HG03571 (cell line): ENCODE results near the gene HIBADH.
"Not testable (repeated sequence)": the region's sequence is repeated elsewhere in the genome, so short reads cannot be mapped to it uniquely, and the experiment has no call there.

Source experiments
- ATAC-seq: cut with Tn5 transposase; IDR thresholded peaks from one replicate; pipeline ENCODE4 v1.9.1; 2021; ENCODE audit not compliant: unreplicated experiment

HIBADH gene

DNA sequence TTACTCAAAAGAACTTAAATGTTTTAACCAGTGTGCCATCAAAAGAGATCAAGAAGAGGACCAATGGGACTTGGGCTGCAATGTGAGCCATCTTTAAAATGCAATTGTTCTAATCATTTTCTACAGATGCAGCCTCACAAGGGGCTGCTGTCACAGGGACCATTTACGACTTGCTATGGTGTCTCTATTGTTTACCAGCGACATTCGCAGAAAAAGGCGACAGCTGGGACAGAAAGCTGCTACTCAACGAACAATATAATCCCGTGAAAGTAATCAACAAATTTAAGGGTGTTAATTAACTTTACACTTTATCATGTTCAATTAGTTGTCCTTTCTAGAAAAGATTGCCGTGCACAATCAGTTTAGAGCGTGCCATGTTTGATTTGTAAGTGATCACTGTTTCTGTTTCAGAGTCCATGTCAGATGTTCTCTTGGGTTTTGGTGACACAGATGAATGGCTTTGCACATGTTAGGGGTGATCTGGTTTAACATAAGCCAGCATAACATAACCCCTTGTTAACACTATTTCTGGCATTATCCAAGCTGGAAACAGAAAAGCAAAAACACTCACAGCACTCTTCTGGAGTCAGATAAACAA, 110.8 kb downstream of the HIBADH start:
- ATAC-seq: no peak

DNA sequence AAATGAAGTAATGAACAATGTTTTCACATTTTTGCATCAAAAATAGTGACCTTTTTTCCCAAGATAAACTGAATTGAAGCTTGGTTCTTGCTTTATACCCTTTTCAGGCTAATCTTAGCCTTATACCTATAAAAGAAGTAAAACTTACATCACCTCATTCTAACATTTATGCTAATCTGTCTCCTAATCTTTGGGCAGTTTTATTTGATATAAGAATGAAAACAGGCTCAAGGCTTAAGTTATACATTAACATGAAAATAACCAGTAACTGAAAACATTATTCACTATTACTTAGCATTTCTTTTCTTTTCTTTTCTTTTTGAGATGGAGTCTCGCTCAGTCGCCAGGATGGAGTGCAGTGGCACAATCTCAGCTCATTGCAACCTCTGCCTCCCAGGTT, 113.1 kb downstream of the HIBADH start:
- ATAC-seq: no peak

DNA sequence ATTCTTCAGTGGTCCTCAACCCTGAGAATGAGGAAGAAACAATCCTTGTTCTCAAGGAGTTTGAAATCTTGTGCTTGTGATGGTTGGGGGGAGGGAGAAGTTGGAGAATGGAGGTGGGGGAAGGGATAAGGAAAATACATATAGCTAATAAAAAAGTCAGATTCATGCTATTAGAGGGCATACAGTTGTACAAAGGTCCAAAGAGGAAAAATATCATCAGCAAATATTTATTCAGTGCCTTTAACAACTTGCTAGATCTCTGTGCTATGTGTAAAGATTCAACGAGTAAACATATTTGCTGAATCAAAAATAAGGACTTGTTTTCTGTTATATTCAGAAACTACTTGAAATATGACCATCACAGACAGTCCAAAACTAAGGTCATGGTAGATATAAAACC, 114.4 kb downstream of the HIBADH start:
- ATAC-seq: no peak

DNA sequence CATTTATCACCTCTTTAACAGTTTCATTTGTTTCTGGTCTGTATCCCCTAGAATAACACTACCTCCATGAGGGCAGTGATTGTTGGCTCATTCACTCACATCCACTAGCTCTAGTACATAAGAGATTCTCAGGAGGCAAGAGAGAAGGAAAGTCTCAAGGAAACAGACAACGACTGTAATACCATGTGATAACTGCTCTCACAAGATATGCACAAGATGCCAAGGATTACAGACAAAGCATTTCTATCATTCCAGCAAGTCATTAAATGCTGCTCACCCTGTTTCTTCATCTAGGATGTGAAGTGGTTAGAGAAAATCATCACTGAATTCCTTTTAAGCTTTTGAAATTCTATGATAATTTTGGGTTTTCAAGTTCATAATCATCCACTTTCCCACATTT, 115.3 kb downstream of the HIBADH start:
- no peak for ATAC-seq

DNA sequence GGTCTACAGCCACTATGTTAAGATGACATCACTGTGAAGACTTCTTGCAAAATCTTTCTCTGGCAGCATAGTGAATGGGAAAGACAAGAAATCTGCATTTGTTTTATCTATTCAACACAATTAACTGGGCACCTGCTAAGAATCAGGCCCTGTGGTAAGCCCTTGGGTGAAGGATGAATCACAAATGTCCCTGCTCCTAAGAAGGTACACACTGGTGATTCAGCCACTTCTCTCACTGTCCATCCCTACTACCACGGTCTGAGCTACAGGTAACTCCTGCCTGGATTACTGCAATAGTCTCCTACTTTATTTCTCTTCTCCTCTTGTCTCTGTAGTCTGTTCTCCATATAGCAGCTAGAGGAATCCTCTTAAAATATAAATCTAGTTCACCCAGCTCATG, 116.1 kb downstream of the HIBADH start:
- ATAC-seq: no peak

DNA sequence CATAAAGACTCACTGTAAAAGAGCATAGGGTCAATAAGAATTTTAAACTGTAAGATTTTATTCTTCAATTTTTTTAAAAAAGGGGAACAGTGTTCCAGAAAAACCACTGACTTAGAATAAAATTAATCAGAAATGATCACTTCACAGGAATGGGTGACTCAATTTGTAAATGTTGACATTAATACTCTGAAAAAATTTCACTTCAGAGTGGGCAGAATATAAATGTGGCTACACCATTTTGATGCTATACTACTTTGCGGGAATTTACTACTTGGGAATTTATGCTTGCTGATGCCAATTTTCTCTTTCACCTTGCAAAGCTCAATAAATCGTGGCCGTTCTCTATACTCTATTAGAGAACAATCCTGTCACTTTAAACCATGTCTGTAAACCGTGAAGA, 126.9 kb downstream of the HIBADH start:
- ATAC-seq: no peak

DNA sequence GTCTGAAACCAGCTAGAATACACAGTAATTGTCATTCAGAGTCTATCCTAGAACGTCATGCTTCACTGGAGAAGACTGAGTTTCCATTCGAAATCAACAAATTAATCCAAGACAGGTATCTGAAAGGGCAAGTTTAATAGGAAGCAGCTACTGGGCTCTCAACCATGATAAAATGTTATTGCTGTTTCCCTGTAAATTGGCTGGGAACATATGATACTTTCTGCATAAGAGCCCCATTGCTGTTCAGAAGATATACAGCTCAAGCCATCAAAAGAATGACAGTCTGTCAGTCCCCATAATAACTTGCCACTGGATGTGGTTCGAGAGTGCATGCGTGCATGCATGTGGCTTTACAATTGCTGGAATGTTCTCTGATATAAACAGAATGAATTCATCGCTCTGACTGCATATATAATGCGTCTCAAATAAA, 129.0 kb downstream of the HIBADH start:
- ATAC-seq: no peak

DNA sequence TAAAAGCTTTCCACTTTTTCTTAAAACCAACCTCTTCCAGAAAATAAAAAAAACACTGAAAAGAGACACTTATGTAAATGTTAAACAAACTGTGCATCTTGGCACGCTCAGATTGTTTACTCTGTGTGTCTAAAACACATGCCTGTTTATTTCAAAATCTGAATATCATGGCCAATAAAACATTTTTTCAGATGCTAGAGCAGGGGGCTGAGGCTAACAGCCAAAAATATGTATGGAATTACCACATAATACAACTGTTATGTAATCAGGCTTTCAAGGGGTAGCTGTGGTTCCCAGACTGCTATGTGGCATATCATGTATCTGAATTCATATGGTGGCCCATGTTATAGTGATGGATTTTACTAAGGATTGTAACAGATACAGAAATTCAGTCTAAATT, 130.4 kb downstream of the HIBADH start:
- no peak for ATAC-seq

DNA sequence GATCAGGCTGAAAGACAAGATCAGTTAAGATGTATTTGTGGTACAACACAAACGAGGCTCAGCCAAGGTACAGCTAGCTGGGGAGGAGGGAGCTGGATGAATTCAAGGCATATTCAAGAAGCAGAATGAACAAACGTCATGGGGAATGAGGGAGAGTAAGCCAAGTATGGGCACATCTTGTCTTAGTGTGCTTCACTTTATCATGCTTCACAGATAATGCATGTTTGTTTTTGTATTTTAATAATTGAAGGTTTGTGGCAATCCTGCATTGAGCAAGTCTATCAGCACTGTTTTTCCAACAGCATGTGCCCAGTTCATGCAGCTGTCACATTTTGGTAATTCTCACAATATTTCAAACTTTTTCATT, 135.4 kb downstream of the HIBADH start:
- no peak for ATAC-seq

DNA sequence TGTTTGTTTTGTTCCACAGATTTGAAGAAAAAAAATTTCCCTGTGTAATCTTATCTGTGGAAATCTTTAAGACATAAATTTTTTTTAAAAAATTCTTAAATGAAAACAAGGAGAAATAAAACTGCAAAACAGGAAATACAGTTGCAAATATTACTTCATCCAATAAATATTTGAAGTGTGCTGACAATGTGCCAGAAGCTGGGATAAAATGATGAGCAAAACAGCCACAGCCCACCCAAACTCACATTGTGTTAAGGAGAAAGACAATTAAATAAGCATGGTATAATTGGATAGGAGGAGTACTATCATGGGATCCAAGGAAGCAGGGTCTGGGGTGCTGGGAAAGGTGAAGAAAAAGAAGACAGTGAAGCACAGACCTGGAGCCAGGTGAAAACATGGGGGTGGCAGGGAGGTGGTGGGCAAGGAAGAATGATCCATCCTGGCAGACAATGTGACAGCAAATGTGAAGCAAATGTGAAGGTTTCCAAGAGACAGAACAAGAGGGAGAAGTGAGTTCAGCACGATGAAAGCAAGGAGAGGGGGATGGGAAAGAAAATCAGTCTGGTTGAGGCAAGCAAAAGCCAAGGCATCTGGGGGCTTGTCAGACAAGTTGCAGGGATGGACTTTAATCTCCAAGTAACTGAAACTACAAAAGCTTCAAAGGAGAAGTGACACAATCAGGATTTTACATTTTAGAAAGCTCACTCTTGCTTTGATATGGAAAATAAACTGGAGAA, 135.9 kb downstream of the HIBADH start:
- no peak for ATAC-seq

DNA sequence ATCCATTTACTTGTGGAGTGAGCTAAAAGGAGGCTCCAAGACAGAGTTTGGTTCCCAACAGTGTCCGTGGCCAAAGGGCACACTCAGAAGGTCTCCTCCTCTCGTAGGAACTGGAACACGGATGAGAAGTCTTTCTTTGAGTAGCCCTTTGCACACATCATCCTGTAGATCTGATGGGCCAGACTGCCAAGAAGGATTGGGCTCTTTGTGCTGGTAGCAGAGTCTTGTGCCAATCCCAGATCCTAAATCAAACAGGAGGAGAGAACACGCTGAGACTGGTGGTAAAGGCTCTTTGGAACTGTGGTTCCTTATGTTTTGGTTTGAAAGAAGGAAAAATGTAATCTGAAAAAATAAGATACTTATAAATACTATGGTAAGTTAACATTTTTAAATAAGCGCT, 136.6 kb downstream of the HIBADH start:
- no peak for ATAC-seq

DNA sequence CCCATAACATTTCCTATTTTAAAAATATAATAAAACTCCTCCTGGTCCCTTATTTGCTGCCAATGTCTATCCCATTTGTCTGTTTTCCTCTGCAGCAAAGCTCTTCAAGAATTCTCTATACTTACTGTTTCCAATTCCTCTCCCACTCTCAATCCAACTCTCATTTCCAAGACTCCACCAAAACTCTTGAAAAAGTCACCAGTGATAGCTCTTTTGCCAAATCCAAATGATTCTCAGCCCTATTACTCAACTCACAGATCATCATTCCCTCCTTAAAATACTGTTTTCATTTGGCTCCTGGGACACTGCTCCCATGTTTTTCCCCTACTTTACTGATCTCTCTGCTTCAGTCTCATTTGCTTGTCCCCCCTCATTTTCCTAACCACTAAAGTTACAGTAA, 139.4 kb downstream of the HIBADH start:
- no peak for ATAC-seq

DNA sequence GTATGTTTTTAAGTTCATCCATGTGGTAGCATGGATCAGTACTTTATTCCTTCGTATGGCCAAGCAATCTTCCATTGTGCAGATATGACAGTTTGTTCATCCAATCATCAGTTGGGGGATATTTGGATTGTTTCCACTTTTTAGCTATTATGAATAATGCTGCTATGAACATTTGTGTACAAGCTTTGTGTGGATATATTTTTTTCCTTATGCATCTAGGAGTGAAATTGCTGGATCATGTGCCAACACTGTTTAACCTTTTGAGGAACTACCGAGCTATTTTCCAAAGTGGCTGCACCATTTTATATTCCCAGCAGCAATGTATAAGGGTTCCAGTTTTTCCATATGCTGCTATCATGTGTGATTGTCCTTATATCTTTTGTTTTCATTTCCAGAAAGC, 140.1 kb downstream of the HIBADH start:
- no peak for ATAC-seq

DNA sequence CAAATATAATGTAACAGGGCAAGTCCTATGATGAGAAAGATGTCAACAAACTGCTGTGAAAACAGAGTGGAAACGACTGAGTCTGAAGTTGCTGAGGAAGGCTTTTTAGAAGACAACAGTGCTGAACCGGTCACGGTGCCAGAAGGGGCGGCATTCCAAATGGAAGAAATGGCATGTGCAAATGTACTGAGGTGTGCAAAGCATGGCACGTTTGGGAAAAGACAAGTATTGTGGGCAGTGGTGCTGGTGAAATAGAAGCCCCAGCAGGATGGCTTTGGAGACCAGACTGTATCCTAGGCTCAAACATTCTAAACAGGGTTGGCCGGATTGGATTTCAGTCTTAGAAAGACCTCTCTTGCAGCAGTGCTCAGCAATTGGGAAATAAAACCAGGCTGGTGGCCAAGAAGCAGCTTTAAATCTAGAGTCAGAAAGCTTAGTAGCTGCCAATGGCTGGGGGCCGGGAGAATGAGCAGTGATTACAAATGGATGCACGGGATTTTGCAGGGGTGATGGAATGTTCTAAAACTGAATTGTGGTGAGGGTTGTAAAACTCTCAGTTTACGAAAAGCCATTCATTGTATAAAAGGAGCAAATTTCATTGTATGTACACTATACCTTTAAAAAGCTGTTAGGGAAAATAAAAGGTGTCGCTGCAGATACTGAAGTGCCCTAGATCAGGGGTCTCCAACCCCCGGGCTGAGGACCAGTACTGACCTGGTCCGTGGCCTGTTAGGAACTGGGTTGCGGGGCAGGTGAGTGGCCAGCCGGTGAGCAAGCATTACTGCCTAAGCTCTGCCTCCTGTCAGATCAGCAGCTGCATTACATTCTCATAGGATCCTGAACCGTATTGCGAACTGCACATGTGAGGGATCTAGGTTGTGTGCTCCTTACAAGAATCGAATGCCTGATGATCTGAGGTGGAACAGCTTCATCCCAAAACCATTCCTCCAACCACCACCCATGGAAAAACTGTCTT, 141.6 kb downstream of the HIBADH start:
- no peak for ATAC-seq

DNA sequence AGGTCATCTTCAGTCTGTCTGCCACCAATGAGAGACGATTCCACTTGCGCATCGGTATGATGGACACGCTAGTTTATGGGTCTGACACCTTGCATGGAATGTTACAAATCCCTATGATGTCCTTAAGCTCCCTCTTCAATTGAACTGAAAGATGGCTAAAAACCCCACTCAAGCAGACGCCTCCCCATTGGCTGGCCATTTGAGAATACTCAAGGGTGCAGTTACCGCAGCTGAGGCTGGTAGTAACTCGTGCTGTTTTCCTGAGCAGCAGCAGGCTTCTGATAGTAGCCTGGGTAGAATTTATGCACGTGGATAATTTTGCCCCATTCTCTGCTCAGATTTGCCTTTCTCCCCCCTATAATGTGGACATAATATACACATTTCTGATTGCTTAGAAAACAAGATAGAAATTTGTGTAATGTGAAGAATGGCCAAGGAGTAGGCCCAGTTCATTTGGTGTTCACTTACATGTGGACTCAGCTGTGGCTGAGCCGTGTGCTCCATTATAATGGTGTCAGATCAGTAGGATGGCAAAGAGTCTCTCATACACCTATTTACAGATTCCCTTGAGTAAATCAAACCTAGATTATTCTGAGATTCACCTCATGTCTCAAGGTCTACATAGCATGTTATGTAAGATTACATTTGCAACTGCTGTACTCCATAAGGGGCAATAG, 142.8 kb downstream of the HIBADH start:
- no peak for ATAC-seq

DNA sequence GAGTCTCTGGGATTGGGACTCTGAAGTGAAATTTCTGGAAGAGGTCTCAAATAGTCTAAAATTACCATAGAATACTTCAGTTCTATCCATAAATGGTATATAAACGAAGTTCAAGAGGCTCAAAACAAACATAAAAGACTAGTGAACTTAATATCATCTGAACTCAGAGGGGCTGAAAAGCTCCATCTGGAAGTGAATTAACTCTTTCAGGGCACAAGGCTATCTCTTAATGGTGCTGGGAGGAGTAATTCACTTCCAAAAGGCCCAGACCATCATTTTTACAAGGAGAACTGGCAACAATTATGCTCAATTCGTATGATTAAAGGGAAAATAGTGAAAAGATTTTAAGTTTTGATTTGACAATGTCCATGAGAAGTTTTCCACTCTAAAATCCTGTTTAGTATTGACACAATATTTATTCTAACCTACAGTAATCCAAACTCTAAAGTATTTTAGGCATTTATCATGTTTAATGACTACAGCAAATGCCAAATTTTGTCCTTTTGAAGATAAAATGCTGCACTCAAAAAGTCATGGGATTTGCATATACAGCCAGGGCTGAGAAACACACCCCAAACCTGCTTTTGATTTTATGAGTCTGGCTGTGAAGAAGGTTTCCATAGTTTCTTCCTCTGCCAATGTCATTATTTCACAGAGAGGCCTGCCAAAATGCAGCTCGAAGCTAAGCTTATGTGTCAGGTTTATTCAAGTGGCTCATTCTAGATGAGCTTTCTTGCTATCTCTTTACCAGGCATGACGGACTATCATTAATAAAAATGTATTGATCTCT, 143.9 kb downstream of the HIBADH start:
- no peak for ATAC-seq

DNA sequence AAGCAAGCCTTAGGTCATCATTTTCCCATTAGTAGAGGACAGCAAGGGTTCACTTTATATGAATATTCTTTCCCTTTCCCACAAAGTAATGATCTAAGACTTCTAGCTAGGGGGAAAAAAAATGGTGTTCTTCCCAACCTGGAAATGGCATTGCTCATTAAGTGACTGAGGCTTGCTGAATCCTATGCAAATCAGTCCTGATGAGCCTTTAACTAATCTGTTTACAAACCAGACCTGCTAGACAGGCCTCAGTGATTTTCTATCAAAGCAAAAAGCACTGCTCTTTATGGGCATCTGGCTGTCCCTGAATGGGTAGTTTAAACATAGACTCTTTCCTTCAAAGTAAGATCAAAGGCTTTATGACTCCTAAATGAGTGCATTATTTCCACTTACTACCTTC, 146.3 kb downstream of the HIBADH start:
- no peak for ATAC-seq

DNA sequence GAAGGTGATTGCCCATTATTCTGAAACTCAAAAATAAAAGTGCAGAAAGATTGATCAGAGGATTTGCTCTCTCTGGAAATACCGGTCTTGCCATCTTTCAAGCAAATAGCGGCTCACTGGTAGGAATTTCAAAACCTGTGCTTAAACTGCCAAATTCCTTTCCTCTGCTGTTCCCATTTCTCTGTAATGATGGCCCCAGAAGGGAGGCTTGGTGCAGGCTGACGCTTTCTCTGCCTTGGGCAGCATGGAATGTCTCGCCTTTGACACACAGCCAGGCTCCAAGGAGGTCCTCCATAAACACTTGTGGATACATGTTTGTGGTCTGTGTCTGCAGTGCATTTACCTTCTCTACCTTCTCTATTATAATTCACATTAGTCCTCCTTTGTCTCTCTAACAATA, 146.8 kb downstream of the HIBADH start:
- ATAC-seq: no peak

DNA sequence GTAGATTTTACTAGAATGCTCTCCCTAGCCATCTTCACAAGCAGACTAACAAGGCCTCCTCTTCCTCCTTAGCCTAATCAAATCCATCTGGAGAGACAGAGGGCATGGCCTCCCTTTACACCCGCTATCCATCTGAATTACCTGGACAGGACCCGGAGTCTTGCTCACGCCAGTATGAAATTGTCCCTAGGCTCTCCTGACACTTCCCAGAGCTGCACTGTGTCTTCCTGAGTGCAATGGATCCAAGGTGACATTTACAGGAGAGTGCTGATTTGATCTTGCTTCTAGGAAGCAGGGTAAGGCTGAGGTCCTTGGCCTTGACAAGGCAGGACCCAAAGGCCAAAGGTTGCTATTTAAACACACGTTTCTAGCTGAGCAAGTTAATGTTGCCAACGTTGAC, 147.8 kb downstream of the HIBADH start:
- no peak for ATAC-seq

DNA sequence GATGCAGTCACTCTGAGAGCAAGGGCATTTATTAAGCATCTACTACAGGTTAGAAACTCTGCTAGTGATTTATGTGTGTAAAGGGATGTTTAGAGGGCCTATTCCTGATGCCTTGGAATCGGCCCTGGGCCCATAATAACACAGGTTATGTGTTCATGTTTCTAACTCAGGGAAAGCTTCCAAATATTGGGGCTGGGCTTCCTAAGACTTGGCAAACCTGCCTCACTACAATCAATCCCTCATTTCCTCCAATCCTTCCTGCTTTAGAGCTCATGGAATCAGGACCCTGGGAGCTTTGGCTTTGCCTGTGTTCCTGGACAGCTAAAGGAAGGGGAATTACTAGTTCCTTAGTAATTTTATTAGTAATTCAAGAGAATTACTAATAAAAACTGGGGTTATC, 148.8 kb downstream of the HIBADH start:
- no peak for ATAC-seq

DNA sequence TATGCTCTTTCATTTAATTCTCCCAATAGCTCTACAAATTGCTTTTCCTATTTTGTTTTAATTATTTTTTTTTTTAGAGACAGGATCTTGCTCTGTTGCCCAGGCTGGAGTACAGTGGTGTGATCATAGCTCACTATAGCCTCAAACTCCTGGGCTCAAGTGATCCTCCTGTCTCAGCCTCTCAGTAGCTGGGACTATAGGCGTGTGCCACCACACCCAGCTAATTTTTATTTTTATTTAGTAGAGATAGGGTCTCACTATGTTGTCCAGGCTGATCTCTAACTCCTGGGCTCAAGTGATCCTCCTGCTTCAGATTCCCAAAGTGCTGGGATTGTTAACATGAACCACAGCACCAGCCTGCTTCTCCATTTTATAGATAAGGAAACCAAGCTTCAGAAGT, 151.3 kb downstream of the HIBADH start:
- ATAC-seq: not testable (repeated sequence)
